ENCODE results near the gene LACTB.

The LACTB gene

GRCh38 chr15:63172851-63173451 lies 51.3 kb downstream of the LACTB start:
- H3K4me3 ChIP-seq (ENCODE audit: low read depth, low read length), result no peak overlapping the region
- no peak for DNase-seq (ENCODE audit: low read depth)
- TF ChIP-seq CTCF (IDR thresholded peaks at IDR 0.05; ENCODE audit: control insufficient read depth, extremely low read depth, insufficient read depth), result no peak

GRCh38 chr15:63176302-63176701 lies 54.6 kb downstream of the LACTB start:
- no peak for TF ChIP-seq CTCF (IDR thresholded peaks at IDR 0.05; ENCODE audit: control insufficient read depth, extremely low read depth, insufficient read depth)
- no peak for DNase-seq (ENCODE audit: low read depth)
- no peak overlapping the region for H3K4me3 ChIP-seq (ENCODE audit: low read depth, low read length)

DNA sequence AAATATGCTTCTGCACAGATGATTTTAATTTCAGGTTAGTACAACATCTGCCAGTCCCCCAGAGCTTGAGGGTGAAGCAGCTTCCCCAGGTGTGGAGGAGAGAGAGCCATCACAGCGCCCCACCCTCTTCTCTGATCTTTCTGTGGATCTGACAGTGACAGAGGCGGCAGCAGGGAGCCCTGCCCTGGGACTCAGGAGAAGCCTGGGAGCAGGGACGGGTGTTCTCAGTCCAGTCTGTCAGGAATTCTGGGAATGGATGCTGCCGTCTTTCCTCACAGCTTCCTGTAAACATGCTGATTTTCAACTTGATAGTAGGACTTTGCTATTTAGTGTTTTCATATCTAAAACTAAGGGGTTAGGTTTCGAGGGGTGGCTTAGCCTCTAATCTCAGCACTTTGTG lies 56.4 kb downstream of the LACTB start:
- no peak for DNase-seq (ENCODE audit: low read depth)
- TF ChIP-seq CTCF (IDR thresholded peaks at IDR 0.05; ENCODE audit: control insufficient read depth, extremely low read depth, insufficient read depth), result no peak
- no peak overlapping the region for H3K4me3 ChIP-seq (ENCODE audit: low read depth, low read length)

GRCh38 chr15:63180746-63181145 lies 59.1 kb downstream of the LACTB start:
- no peak for DNase-seq (ENCODE audit: low read depth)
- no peak overlapping the region for H3K4me3 ChIP-seq (ENCODE audit: low read depth, low read length)
- no peak for TF ChIP-seq CTCF (IDR thresholded peaks at IDR 0.05; ENCODE audit: control insufficient read depth, extremely low read depth, insufficient read depth)

- H3K4me3 ChIP-seq (ENCODE audit: low read depth, low read length), result no peak overlapping the region
- DNase-seq (ENCODE audit: low read depth), result no peak
- TF ChIP-seq CTCF (IDR thresholded peaks at IDR 0.05; ENCODE audit: control insufficient read depth, extremely low read depth, insufficient read depth), result no peak
These were observed 60.0 kb downstream of the LACTB start for GRCh38 chr15:63181648-63182047.

GRCh38 chr15:63185206-63185605 lies 63.5 kb downstream of the LACTB start:
- TF ChIP-seq CTCF (IDR thresholded peaks at IDR 0.05; ENCODE audit: control insufficient read depth, extremely low read depth, insufficient read depth), result no peak
- no peak for DNase-seq (ENCODE audit: low read depth)
- no peak overlapping the region for H3K4me3 ChIP-seq (ENCODE audit: low read depth, low read length)

- DNase-seq (ENCODE audit: low read depth), result no peak
These were observed 64.4 kb downstream of the LACTB start for GRCh38 chr15:63186065-63186464.

More at GRCh38 chr15:63186065-63186464, 64.4 kb downstream of the LACTB start:
- no peak for TF ChIP-seq CTCF (IDR thresholded peaks at IDR 0.05; ENCODE audit: control insufficient read depth, extremely low read depth, insufficient read depth)
- no peak overlapping the region for H3K4me3 ChIP-seq (ENCODE audit: low read depth, low read length)
